Endothelial cell of umbilical vein (primary cell): Measurements from ENCODE around the gene HSD17B11. TPM values are rescaled to one million over a fixed set of nuclear protein-coding genes. Genes with fewer than 3 reads are reported as not detected.
"Not testable (repeated sequence)": the region's sequence is repeated elsewhere in the genome, so short reads cannot be mapped to it uniquely, and the experiment has no call there.

Source experiments
- BruUV-seq: library from RNA; stranded (reverse); fragments of 400-500 nt; replicated peaks from 2 replicates; lab custom pipeline; 2021; lab: Mats Ljungman, UMichigan
- CTCF ChIA-PET: fragments of 300-600, 350-600 bp; sonication (Branson Sonifier 250); formaldehyde crosslinking; loops from one replicate; lab custom pipeline; 2021; ENCODE audit warnings: antibody characterized with exemption, inconsistent platforms; lab: Charles Lee
- POLR2A ChIA-PET: fragments of 300-600, 350-600 bp; sonication (Branson Sonifier 250); formaldehyde crosslinking; loops from one replicate; lab custom pipeline; 2021; ENCODE audit warnings: antibody characterized with exemption, inconsistent platforms; lab: Charles Lee
- DNase-seq: peaks from one replicate; pipeline ENCODE4 v3.0.0-alpha.2; 2011; ENCODE audit warnings: low read depth, low spot score
- FAIRE-seq: peaks from 2 replicates; lab custom pipeline; 2011; peaks lifted over from hg19 to GRCh38; lab: Jason Lieb, UNC
- H2AFZ ChIP-seq: 2 replicates; pipeline ENCODE4 v1.6.0; 2012; ENCODE audit warnings: low read depth, low read length, control low read depth, inconsistent platforms
- H3K27ac ChIP-seq: 2 replicates; pipeline ENCODE4 v1.5.1; 2011; ENCODE audit warnings: low read depth, mild to moderate bottlenecking, control low read depth, low read length, moderate library complexity; ENCODE audit not compliant: insufficient read depth
- H3K27me3 ChIP-seq, 2 experiments: 2 replicates each; pipeline versions ENCODE4 v1.6.0 to v1.6.1; 2011; ENCODE audit warnings: low read length in 2 of 2, mixed read lengths in 1 of 2; ENCODE audit not compliant: control insufficient read depth in 2 of 2, insufficient read depth in 2 of 2
- H3K36me3 ChIP-seq, 2 experiments: 2 replicates in 1 of 2; 3 replicates in 1 of 2; pipeline ENCODE4 v1.5.1; 2011; ENCODE audit warnings: low read length in 2 of 2, mild to moderate bottlenecking in 1 of 2, moderate library complexity in 1 of 2; ENCODE audit not compliant: control insufficient read depth in 2 of 2, insufficient read depth in 2 of 2; ENCODE audit errors: extremely low read depth in 1 of 2
- H3K4me1 ChIP-seq: 3 replicates; pipeline ENCODE4 v1.5.1; 2011; ENCODE audit warnings: mild to moderate bottlenecking, low read length; ENCODE audit not compliant: control insufficient read depth, insufficient read depth; ENCODE audit errors: extremely low read depth
- H3K4me2 ChIP-seq: 2 replicates; pipeline ENCODE4 v1.6.1; 2011; ENCODE audit warnings: low read length, control low read depth, mixed read lengths; ENCODE audit not compliant: insufficient read depth
- H3K4me3 ChIP-seq, 3 experiments: fragments of 200-600 bp in 1 of 3; sonication (generic), shearing (Covaris generic) in 1 of 3; replicated peaks in 1 of 3; 2 replicates each; pipeline ENCODE4 v1.5.1; 2011 to 2016; ENCODE audit warnings: control low read depth in 3 of 3, low read length in 3 of 3, mild to moderate bottlenecking in 2 of 3, inconsistent platforms in 1 of 3, low read depth in 1 of 3, moderate library complexity in 1 of 3; ENCODE audit not compliant: insufficient read depth in 1 of 3
- H3K79me2 ChIP-seq: 2 replicates; pipeline ENCODE4 v1.6.0; 2012; ENCODE audit warnings: low read length, inconsistent platforms; ENCODE audit not compliant: control insufficient read depth, insufficient read depth
- H3K9ac ChIP-seq: replicated peaks from 2 replicates; pipeline ENCODE3; 2011; ENCODE audit warnings: low read length, control low read depth; ENCODE audit not compliant: insufficient read depth; ENCODE audit errors: extremely low read depth
- H3K9me1 ChIP-seq: replicated peaks from 3 replicates; pipeline ENCODE4 v1.6.0; 2011; ENCODE audit warnings: mild to moderate bottlenecking, low read length; ENCODE audit not compliant: control insufficient read depth, insufficient read depth; ENCODE audit errors: extremely low read depth
- H3K9me3 ChIP-seq: replicated peaks from 2 replicates; pipeline ENCODE4 v1.5.1; 2012; ENCODE audit warnings: low read length, inconsistent platforms; ENCODE audit not compliant: control insufficient read depth, insufficient read depth
- H4K20me1 ChIP-seq: replicated peaks from 2 replicates; pipeline ENCODE3; 2011; ENCODE audit warnings: mild to moderate bottlenecking, low read length; ENCODE audit not compliant: control insufficient read depth, insufficient read depth; ENCODE audit errors: extremely low read depth
- JUN ChIP-seq: IDR thresholded peaks from 2 replicates; pipeline ENCODE4 v1.6.1; 2011; ENCODE audit warnings: borderline replicate concordance, low read depth; ENCODE audit not compliant: insufficient read length, insufficient read depth
- MYC ChIP-seq: IDR thresholded peaks from one replicate; pipeline ENCODE4 v1.6.1; 2011; ENCODE audit warnings: mild to moderate bottlenecking, low read depth, low read length
- POLR2AphosphoS5 ChIP-seq: IDR thresholded peaks from 2 replicates; pipeline ENCODE4 v1.6.1; 2012; ENCODE audit warnings: low read depth, mild to moderate bottlenecking, control low read depth, low read length, moderate library complexity; ENCODE audit not compliant: insufficient read depth
- dilution Hi-C: fragments of 300-500 bp; cut with MboI; formaldehyde crosslinking; loops from one replicate; pipeline ENCODE4 v1.15.0; 2019; ENCODE audit warnings: low sequenced_read_pairs; ENCODE audit not compliant: extremely low pct_ligation_motif_present
- intact Hi-C: fragments of 100-400 bp; cut with micrococcal nuclease; formaldehyde crosslinking; loops from one replicate; pipeline ENCODE4 v1.10.0; 2022
- polyA plus RNA-seq, 4 experiments: library from polyadenylated mRNA; depleted of rRNA in 3 of 4; stranded (reverse) in 3 of 4; unstranded in 1 of 4; fragments of >200 nt; gene quantifications; 2 replicates each; pipeline versions ENCODE4 v1.2.1 to v1.2.3, GENCODE V29; 2011 to 2012; ENCODE audit warnings: missing spikeins in 1 of 4
- total RNA-seq: library from RNA; stranded (reverse); gene quantifications from 2 replicates; pipeline ENCODE4 v1.2.3, GENCODE V29; 2021
- TF ChIP-seq, protein P1 (sequence below): IDR thresholded peaks from 2 replicates; pipeline ENCODE4 v1.6.1; 2011; ENCODE audit not compliant: insufficient read depth, insufficient read length

Gene HSD17B11
- total and polyA plus RNA-seq, 2 donors (not counting 3 experiments of a cell fraction or from before 2014, with no cell fraction given), result 10.7 to 21.1 TPM

DNA sequence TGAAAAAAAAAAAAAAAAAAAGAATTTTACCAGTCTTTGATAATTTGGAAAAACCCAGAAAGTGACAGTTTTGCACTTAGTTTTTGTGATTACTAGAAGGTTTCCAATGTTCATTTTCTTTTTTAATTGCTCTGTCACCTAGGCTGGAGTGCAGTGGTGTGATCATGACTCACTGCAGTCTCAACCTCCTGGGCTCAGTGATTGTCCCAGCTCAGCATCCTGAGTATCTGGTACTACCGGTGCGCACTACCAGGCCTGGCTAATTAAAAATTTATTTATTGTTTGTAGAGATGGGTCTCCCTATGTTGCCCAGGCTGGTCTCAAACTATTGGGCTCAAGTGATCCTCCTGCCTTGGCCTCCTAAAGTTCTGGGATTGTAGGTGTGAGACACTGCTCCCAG is 34.7 kb upstream of the HSD17B11 start:
- H3K9ac ChIP-seq, result no peak overlapping the region
- no peaks in the 10 kb centered on the region for H3K27me3 ChIP-seq
- CTCF ChIA-PET, result interaction anchor here (1.1 kb wide), 1 partner anchor 50 kb away, joined by 6 read pairs; no protein-coding TSS in a partner anchor
- no peak overlapping the region for H3K27ac ChIP-seq
- no peaks in the 10 kb centered on the region for H4K20me1 ChIP-seq
- H3K36me3 ChIP-seq, result no peaks in the 10 kb centered on the region
- BruUV-seq, result no TSS peak
- DNase-seq (no peak), FAIRE-seq (no peak)
- dilution Hi-C loops, result no loop called here
- no peak overlapping the region for H3K4me2 ChIP-seq
- POLR2A ChIA-PET, result interaction anchor here (1.6 kb wide), 1 partner anchor 35 kb away, joined by 3 read pairs; the partner anchor contains the start of gene HSD17B11
- no peak overlapping the region for H2AFZ ChIP-seq
- no peaks in the 10 kb centered on the region for H3K9me1 ChIP-seq
- H3K4me1 ChIP-seq, result peaks cover 6% of the 10 kb centered on the region
- intact Hi-C loops, result loop anchor here (10.0 kb wide), 1 partner anchor 831 kb away; the partner anchor contains the start of gene PTPN13
- H3K79me2 ChIP-seq, result peaks cover 47% of the 10 kb centered on the region
- no peaks in the 10 kb centered on the region for H3K9me3 ChIP-seq
- no peak overlapping the region for H3K4me3 ChIP-seq
- no peak for TF ChIP-seq MYC
- no peak for TF ChIP-seq JUN
- TF ChIP-seq, protein P1, sequence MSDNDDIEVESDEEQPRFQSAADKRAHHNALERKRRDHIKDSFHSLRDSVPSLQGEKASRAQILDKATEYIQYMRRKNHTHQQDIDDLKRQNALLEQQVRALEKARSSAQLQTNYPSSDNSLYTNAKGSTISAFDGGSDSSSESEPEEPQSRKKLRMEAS, result no peak
- TF ChIP-seq POLR2AphosphoS5, result no peak

DNA sequence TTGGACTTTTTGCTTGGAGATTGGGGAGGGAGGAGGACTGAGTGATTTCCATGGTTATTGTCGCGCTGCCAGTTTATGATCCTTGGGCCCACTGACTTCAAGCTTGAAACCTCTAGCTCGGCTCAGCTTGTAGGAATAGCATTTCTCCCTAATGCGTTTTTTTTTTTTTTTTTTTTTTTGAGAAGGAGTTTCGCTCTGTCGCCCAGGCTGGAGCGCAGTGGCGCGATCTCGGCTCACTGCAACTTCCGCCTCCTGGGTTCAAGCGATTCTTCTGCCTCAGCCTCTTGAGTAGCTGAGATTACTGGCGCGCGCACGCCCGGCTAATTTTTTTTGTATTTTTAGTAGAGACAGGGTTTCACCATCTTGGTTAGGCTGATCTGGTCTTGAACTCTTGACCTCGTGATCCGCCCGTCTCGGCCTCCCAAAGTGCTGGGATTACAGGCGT is 33.1 kb upstream of the HSD17B11 start:
- H3K9me3 ChIP-seq, H2AFZ ChIP-seq, H4K20me1 ChIP-seq, H3K27ac ChIP-seq, H3K9me1 ChIP-seq, BruUV-seq, FAIRE-seq, H3K27me3 ChIP-seq, POLR2A ChIA-PET, dilution Hi-C loops, H3K36me3 ChIP-seq, H3K9ac ChIP-seq, DNase-seq: not testable (repeated sequence)
- Histone ChIP-seq H3K4me2 (peak overlapping the region; percentile 93), H3K4me1 (peaks cover 11% of the 10 kb centered on the region), H3K4me3 (peak overlapping the region in 1 of 3 experiments; percentile 94), H3K79me2 (peaks cover 38% of the 10 kb centered on the region)
- intact Hi-C loops, result loop anchor here (5.0 to 10.0 kb wide), 2 partner anchors 233 to 829 kb away; partner anchors contain the start of gene PTPN13
- CTCF ChIA-PET, result interaction anchor here (1.2 kb wide), 1 partner anchor 48 kb away, joined by 5 read pairs; no protein-coding TSS in a partner anchor
